Measurements from ENCODE around the gene ODAD3. TPM values are rescaled to one million over a fixed set of nuclear protein-coding genes. Genes with fewer than 3 reads are reported as not detected.
"Not testable (repeated sequence)": the region's sequence is repeated elsewhere in the genome, so short reads cannot be mapped to it uniquely, and the experiment has no call there.

Gene ODAD3
- total RNA-seq, 2 experiments from 2014 or later, result not detected

GRCh38 chr19:11420429-11421370 lies 14.2 kb downstream of the ODAD3 start:
- peaks cover 79% of the 10 kb centered on the region for H3K27me3 Mint-ChIP-seq
- H3K4me1 Mint-ChIP-seq, result peaks cover 34% of the 10 kb centered on the region
- ATAC-seq (ENCODE audit: low read depth) (no peak), DNase-seq (no peak)
- no peaks in the 10 kb centered on the region for H3K36me3 Mint-ChIP-seq
- peak overlapping the region; percentile 80 for H3K4me3 Mint-ChIP-seq
- POLR2A ChIA-PET, result interaction anchor here (0.5 to 1.8 kb wide), 5 partner anchors 7 to 45 kb away, joined by 3 to 15 read pairs (median 4); partner anchors contain the start of gene SWSAP1
- no peaks in the 10 kb centered on the region for H3K9me3 Mint-ChIP-seq
- no peak overlapping the region for H3K27ac Mint-ChIP-seq

GRCh38 chr19:11418549-11419506 lies 16.1 kb downstream of the ODAD3 start, which contains the start of gene RGL3:
Gene RGL3 (minus strand): TSS chr19:11419314. CDS start chr19:11419278, 36 bp downstream.
- Mint-ChIP-seq H3K36me3 (no peaks in the 10 kb centered on the region), H3K4me1 (peaks cover 33% of the 10 kb centered on the region), H3K27ac (no peak within 1 kb of the TSS), H3K27me3 (peaks cover 83% of the 10 kb centered on the region), H3K9me3 (no peaks in the 10 kb centered on the region), H3K4me3 (no peak within 1 kb of the TSS)
- ATAC-seq (ENCODE audit: low read depth) (no peak), DNase-seq (no peak)
- POLR2A ChIA-PET, result interaction anchor here (1.3 kb wide), 1 partner anchor 44 kb away, joined by 3 read pairs; the partner anchor contains the start of gene SWSAP1

DNA sequence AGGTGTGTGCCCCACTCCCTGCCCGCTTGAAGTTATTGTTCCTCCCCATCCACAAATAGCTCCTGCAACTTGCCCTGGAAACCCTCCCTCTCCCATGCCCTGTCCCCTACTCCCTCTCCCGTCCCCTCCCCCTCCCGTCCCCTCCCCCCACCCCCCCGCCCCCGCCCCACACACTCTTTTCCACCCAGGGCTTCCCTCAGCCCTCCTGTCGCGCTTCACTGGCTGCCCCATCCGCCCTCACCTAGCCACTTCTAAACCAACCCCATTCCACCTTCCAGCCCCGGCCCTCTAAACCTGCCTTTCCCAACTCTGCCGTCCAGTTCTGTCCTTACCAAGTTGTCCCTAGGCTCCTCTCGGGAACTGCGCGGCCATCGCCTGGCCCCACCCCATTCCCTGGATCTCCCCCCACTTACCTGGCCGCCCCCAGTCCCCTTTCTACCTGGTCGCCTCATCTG lies 16.8 kb downstream of the ODAD3 start:
- Mint-ChIP-seq H3K27me3 (peaks cover 76% of the 10 kb centered on the region), H3K36me3 (no peaks in the 10 kb centered on the region), H3K9me3 (no peaks in the 10 kb centered on the region), H3K4me1 (peaks cover 29% of the 10 kb centered on the region), H3K27ac (no peak overlapping the region), H3K4me3 (no peak overlapping the region)
- POLR2A ChIA-PET, result interaction anchor here (0.7 kb wide), 1 partner anchor 10 kb away, joined by 4 read pairs; no protein-coding TSS in a partner anchor
- ATAC-seq (ENCODE audit: low read depth) (no peak), DNase-seq (no peak)

GRCh38 chr19:11416346-11417052 lies 18.4 kb downstream of the ODAD3 start:
- no peak overlapping the region for H3K4me3 Mint-ChIP-seq
- no peak overlapping the region for H3K27ac Mint-ChIP-seq
- H3K9me3 Mint-ChIP-seq, result no peaks in the 10 kb centered on the region
- peaks cover 67% of the 10 kb centered on the region for H3K27me3 Mint-ChIP-seq
- H3K4me1 Mint-ChIP-seq, result peaks cover 16% of the 10 kb centered on the region
- H3K36me3 Mint-ChIP-seq, result no peaks in the 10 kb centered on the region
- DNase-seq (no peak), ATAC-seq (ENCODE audit: low read depth) (no peak)
- POLR2A ChIA-PET, result no interaction called here

DNA sequence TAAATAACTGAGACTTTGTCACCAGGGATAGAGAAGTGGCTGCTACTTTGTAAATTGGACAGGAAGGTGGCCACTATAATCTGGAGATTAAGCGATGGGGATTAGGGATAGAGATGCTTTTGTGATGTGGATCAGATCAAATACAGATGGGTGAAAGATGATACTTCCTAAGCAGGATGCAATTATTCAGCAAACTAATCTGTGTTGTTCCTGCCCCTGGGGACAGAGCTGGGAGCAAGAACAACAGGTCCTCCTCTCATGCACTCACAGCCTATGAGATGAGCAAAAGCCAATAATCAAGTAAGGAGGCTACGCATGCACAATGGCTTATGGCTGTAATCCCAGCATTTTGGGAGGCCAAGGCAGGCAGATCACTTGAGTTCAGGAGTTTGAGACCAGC lies 20.4 kb downstream of the ODAD3 start:
- H3K36me3 Mint-ChIP-seq, result no peaks in the 10 kb centered on the region
- DNase-seq (no peak), ATAC-seq (ENCODE audit: low read depth) (no peak)
- H3K27ac Mint-ChIP-seq, result no peak overlapping the region
- POLR2A ChIA-PET, result no interaction called here
- H3K9me3 Mint-ChIP-seq, result no peaks in the 10 kb centered on the region
- no peak overlapping the region for H3K4me3 Mint-ChIP-seq
- H3K4me1 Mint-ChIP-seq, result peaks cover 5% of the 10 kb centered on the region
- peaks cover 57% of the 10 kb centered on the region for H3K27me3 Mint-ChIP-seq

DNA sequence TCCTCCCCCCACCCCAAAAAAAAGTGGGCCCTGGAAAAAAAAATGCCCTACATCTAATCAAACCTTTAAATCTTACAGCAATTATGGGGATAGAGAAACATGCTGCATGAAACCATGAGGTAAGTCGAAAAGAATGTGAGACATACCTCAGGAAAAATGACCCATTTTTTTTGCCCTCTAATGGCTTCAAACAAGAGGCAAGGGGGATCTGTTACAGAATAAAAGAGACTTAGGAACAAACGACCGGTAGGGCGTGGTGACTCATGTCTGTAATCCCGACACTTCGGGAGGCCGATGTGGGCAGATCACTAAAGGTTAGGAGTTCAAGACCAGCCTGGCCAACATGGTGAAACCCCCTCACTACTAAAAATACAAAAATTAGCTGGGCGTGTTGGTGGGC lies 24.2 kb downstream of the ODAD3 start:
- no peak overlapping the region for H3K27ac Mint-ChIP-seq
- ATAC-seq (ENCODE audit: low read depth), result no peak
- no peaks in the 10 kb centered on the region for H3K9me3 Mint-ChIP-seq
- H3K4me3 Mint-ChIP-seq, result no peak overlapping the region
- no peaks in the 10 kb centered on the region for H3K36me3 Mint-ChIP-seq
- H3K27me3 Mint-ChIP-seq, result peaks cover 37% of the 10 kb centered on the region
- DNase-seq, result no peak
- POLR2A ChIA-PET, result interaction anchor here (0.5 kb wide), 1 partner anchor 140 kb away, joined by 3 read pairs; no protein-coding TSS in a partner anchor
- no peaks in the 10 kb centered on the region for H3K4me1 Mint-ChIP-seq

DNA sequence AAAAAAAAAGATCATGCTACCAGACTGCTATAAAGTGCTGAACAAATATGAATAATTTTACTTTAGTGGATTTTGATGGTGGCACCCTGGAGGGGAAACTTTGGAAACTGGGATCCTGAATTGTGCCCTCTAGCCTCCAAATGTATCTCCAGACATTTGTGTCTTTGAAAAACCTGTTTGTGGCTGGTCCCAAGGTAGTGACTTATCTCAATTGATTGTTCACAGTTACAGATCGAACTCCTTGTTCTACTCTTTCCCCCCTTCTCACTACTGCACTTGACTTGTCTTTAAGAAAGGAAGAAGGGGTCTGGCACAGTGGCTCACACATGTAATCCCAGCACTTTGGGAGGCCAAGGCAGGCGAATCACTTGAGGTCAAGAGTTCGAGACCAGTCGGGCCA lies 26.3 kb downstream of the ODAD3 start:
- H3K4me3 Mint-ChIP-seq, result no peak overlapping the region
- no peak overlapping the region for H3K27ac Mint-ChIP-seq
- no peak for DNase-seq
- POLR2A ChIA-PET, result no interaction called here
- H3K27me3 Mint-ChIP-seq, result peaks cover 30% of the 10 kb centered on the region
- no peaks in the 10 kb centered on the region for H3K36me3 Mint-ChIP-seq
- ATAC-seq (ENCODE audit: low read depth), result no peak
- no peaks in the 10 kb centered on the region for H3K4me1 Mint-ChIP-seq
- H3K9me3 Mint-ChIP-seq, result no peaks in the 10 kb centered on the region

DNA sequence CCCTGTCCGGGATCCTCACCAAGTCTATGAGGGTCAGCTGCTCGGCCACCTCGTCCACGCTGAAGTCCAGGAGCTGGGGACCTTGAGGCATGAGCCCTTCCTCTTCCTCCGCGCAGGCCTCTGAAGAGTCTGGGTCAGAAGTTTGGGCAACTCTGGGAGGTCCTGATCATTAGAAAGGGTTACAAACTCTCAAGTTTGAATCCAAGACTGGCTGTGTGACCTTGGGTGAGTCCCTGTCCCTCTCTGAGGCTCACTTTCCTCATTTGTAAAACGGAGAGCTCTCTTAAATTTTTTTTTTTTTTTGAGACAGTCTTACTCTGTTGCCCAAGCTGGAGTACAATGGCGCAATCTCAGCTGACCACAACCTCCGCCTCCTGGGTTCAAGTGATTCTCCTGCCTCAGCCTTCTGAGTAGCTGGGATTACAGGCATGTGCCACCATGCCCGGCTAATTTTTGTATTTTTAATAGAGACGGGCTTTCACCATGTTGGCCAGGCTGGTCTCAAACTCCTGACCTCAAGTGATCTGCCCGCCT lies 28.2 kb downstream of the ODAD3 start:
- not testable (repeated sequence) for DNase-seq; H3K4me1 Mint-ChIP-seq; H3K36me3 Mint-ChIP-seq; H3K9me3 Mint-ChIP-seq; ATAC-seq (ENCODE audit: low read depth); H3K27ac Mint-ChIP-seq; H3K4me3 Mint-ChIP-seq
- POLR2A ChIA-PET, result interaction anchor here (0.5 kb wide), 1 partner anchor 435 kb away, joined by 3 read pairs; no protein-coding TSS in a partner anchor
- H3K27me3 Mint-ChIP-seq, result peaks cover 26% of the 10 kb centered on the region

- H3K9me3 Mint-ChIP-seq, result no peaks in the 10 kb centered on the region
- POLR2A ChIA-PET, result interaction anchor here (0.5 to 0.6 kb wide), 2 partner anchors 101 to 435 kb away, joined by 3 read pairs; no protein-coding TSS in a partner anchor
- DNase-seq (peak; percentile 50), ATAC-seq (ENCODE audit: low read depth) (peak; percentile 58)
- H3K4me3 Mint-ChIP-seq, result no peak overlapping the region
- H3K27ac Mint-ChIP-seq, result no peak overlapping the region
- H3K27me3 Mint-ChIP-seq, result peaks cover 22% of the 10 kb centered on the region
- H3K4me1 Mint-ChIP-seq, result no peaks in the 10 kb centered on the region
- H3K36me3 Mint-ChIP-seq, result no peaks in the 10 kb centered on the region
Measured at GRCh38 chr19:11405846-11406643, 28.9 kb downstream of the ODAD3 start.

- POLR2A ChIA-PET, result no interaction called here
Measured at GRCh38 chr19:11404588-11405222, 30.2 kb downstream of the ODAD3 start.

GRCh38 chr19:11401808-11402543 lies 32.9 kb downstream of the ODAD3 start:
- H3K27ac Mint-ChIP-seq, result no peak overlapping the region
- ATAC-seq (ENCODE audit: low read depth) (no peak), DNase-seq (no peak)
- H3K27me3 Mint-ChIP-seq, result peaks cover 10% of the 10 kb centered on the region
- POLR2A ChIA-PET, result no interaction called here
- H3K4me1 Mint-ChIP-seq, result peaks cover 2% of the 10 kb centered on the region
- H3K4me3 Mint-ChIP-seq, result no peak overlapping the region
- no peaks in the 10 kb centered on the region for H3K36me3 Mint-ChIP-seq
- no peaks in the 10 kb centered on the region for H3K9me3 Mint-ChIP-seq

More at GRCh38 chr19:11404588-11405222, 30.2 kb downstream of the ODAD3 start:
- no peaks in the 10 kb centered on the region for H3K36me3 Mint-ChIP-seq
- DNase-seq, result no peak
- no peak overlapping the region for H3K27ac Mint-ChIP-seq
- ATAC-seq (ENCODE audit: low read depth), result no peak
- H3K27me3 Mint-ChIP-seq, result peaks cover 17% of the 10 kb centered on the region
- H3K4me1 Mint-ChIP-seq, result peaks cover 2% of the 10 kb centered on the region
- no peaks in the 10 kb centered on the region for H3K9me3 Mint-ChIP-seq
- no peak overlapping the region for H3K4me3 Mint-ChIP-seq

Measured in activated naive CD8-positive, alpha-beta T cell treated with anti-CD3 and anti-CD28 coated beads, Interleukin-2, amount 10 ng/mL, durations not matched to agents 7 days and 5 days (primary cell).